ENCODE results near the gene ZNF609.

ZNF609 gene

GRCh38 chr15:64544450-64544849 is 84.1 kb downstream of the ZNF609 start:
- no peak for DNase-seq (ENCODE audit: low spot score)

GRCh38 chr15:64547275-64547674 is 86.9 kb downstream of the ZNF609 start:
- no peak for DNase-seq (ENCODE audit: low spot score)

- DNase-seq (ENCODE audit: low spot score): no peak
Measured at GRCh38 chr15:64548235-64548634, 87.9 kb downstream of the ZNF609 start.

- DNase-seq (ENCODE audit: low spot score): no peak
Measured at GRCh38 chr15:64549860-64550259, 89.5 kb downstream of the ZNF609 start.

- no peak for DNase-seq (ENCODE audit: low spot score)
Measured at GRCh38 chr15:64552281-64552948, 92.0 kb downstream of the ZNF609 start.

- DNase-seq (ENCODE audit: low spot score): no peak
Measured at GRCh38 chr15:64558460-64559179, 98.2 kb downstream of the ZNF609 start.

- DNase-seq (ENCODE audit: low spot score): no peak
Measured at GRCh38 chr15:64559243-64559642, 98.9 kb downstream of the ZNF609 start.

- no peak for DNase-seq (ENCODE audit: low spot score)
Measured at GRCh38 chr15:64560501-64560900, 100.1 kb downstream of the ZNF609 start.

- no peak for DNase-seq (ENCODE audit: low spot score)
Measured at GRCh38 chr15:64560998-64561397, 100.6 kb downstream of the ZNF609 start.

GRCh38 chr15:64562003-64562640 is 101.7 kb downstream of the ZNF609 start:
- DNase-seq (ENCODE audit: low spot score): no peak

- DNase-seq (ENCODE audit: low spot score): no peak
Measured at GRCh38 chr15:64566102-64566501, 105.7 kb downstream of the ZNF609 start.

- peak; percentile 24 for DNase-seq (ENCODE audit: low spot score)
Measured at GRCh38 chr15:64566629-64567427, 106.5 kb downstream of the ZNF609 start.

- DNase-seq (ENCODE audit: low spot score): no peak
Measured at GRCh38 chr15:64568765-64569164, 108.4 kb downstream of the ZNF609 start.

- peak; percentile 65 for DNase-seq (ENCODE audit: low spot score)
Measured at GRCh38 chr15:64571857-64572291, 111.5 kb downstream of the ZNF609 start.

- no peak for DNase-seq (ENCODE audit: low spot score)
Measured at GRCh38 chr15:64572856-64573255, 112.5 kb downstream of the ZNF609 start.

GRCh38 chr15:64574301-64575017 is 114.1 kb downstream of the ZNF609 start:
- no peak for DNase-seq (ENCODE audit: low spot score)

GRCh38 chr15:64580696-64581407 is 120.5 kb downstream of the ZNF609 start:
- no peak for DNase-seq (ENCODE audit: low spot score)

GRCh38 chr15:64581408-64581761 is 121.0 kb downstream of the ZNF609 start:
- no peak for DNase-seq (ENCODE audit: low spot score)

GRCh38 chr15:64582202-64582601 is 121.8 kb downstream of the ZNF609 start:
- no peak for DNase-seq (ENCODE audit: low spot score)

GRCh38 chr15:64583519-64583918 is 123.1 kb downstream of the ZNF609 start:
- no peak for DNase-seq (ENCODE audit: low spot score)

- no peak for DNase-seq (ENCODE audit: low spot score)
Measured at GRCh38 chr15:64583983-64584382, 123.6 kb downstream of the ZNF609 start.

Data from NAMALWA (cell line).